Kidney (tissue), 14 donors: ENCODE results near the gene DDAH2. TPM values are rescaled to one million over a fixed set of nuclear protein-coding genes. Genes with fewer than 3 reads are reported as not detected.

Experiments
- DNase-seq, 5 donors: peaks; one replicate each; pipeline ENCODE4 v3.0.0-alpha.2; 2013 to 2020
- FAIRE-seq: peaks from 2 replicates; lab custom pipeline; 2012; peaks lifted over from hg19 to GRCh38; lab: Jason Lieb, UNC
- H3K27ac ChIP-seq, 2 donors: one replicate each; pipeline ENCODE4 v1.7.0; 2013; ENCODE audit warnings: low read depth in 2 of 2, low read length in 2 of 2, inconsistent platforms in 1 of 2
- H3K27me3 ChIP-seq: one replicate; pipeline ENCODE4 v1.7.1; 2013; ENCODE audit warnings: low read length, inconsistent platforms; ENCODE audit not compliant: control insufficient read depth, insufficient read depth
- H3K36me3 ChIP-seq, 3 donors: one replicate each; pipeline versions ENCODE4 v1.7.0 to v1.7.1; 2013; ENCODE audit warnings: low read length in 3 of 3, control low read depth in 1 of 3, inconsistent platforms in 1 of 3; ENCODE audit not compliant: insufficient read depth in 3 of 3, control insufficient read depth in 2 of 3
- H3K4me1 ChIP-seq, 3 donors: one replicate each; pipeline versions ENCODE4 v1.7.0 to v1.7.1; 2013; ENCODE audit warnings: low read length in 3 of 3, inconsistent platforms in 1 of 3, low read depth in 1 of 3; ENCODE audit not compliant: control insufficient read depth in 2 of 3, insufficient read depth in 2 of 3
- H3K4me3 ChIP-seq, 3 donors: one replicate each; pipeline versions ENCODE4 v1.7.0 to v1.8.1; 2013; ENCODE audit warnings: low read length in 3 of 3, control low read depth in 1 of 3, inconsistent platforms in 1 of 3
- H3K9ac ChIP-seq, 3 donors: one replicate each; pipeline versions ENCODE4 v1.7.0 to v1.7.1; 2013; ENCODE audit warnings: low read length in 3 of 3, control low read depth in 1 of 3, inconsistent platforms in 1 of 3
- H3K9me3 ChIP-seq, 3 donors: one replicate each; pipeline versions ENCODE4 v1.7.0 to v1.7.1; 2013; ENCODE audit warnings: low read length in 3 of 3, control low read depth in 1 of 3, inconsistent platforms in 1 of 3; ENCODE audit not compliant: control insufficient read depth in 2 of 3, insufficient read depth in 1 of 3
- CTCF ChIP-seq: IDR thresholded peaks from 3 replicates; pipeline ENCODE4 v1.5.1; 2012; ENCODE audit warnings: mild to moderate bottlenecking, moderate library complexity, borderline replicate concordance; ENCODE audit not compliant: insufficient read depth; ENCODE audit errors: extremely low read depth
- intact Hi-C: fragments of 100-400 bp; cut with DNase I; formaldehyde crosslinking; loops from one replicate; pipeline ENCODE4 v1.11.1; 2022
- polyA plus RNA-seq: library from polyadenylated mRNA; stranded (reverse); fragments of 350-450 nt; fragmentation: Illumina TruSeq; extraction: RNeasy Lipid Tissue Mini Kit (QIAGEN cat#74804); gene quantifications from one replicate; pipeline ENCODE4 v1.2.3, GENCODE V29; 2014; ENCODE audit warnings: low read depth, low replicate concordance; ENCODE audit not compliant: insufficient read depth
- total RNA-seq: library from RNA; stranded (reverse); fragmentation: NEBNext Ultra II Directional; extraction: Animal tissue kit (Norgen Biotek cat#: 25700); gene quantifications from one replicate; pipeline ENCODE4 v1.2.1, GENCODE V29; 2021
- donor health status: control.
- donor health status: control.
- donor health status: control.
- donor health status: control.
- donor health status: control.
- donor health status: DM: yes; HTN: yes; CAD: no.
- donor health status: Normal renal cell carcinoma (clear cell type).

Gene DDAH2
- total and polyA plus RNA-seq, 2 donors from 2014 or later: 98.9 to 147 TPM

GRCh38 chr6:31690231-31691077 lies 38.6 kb downstream of the DDAH2 start:
- H3K9ac ChIP-seq: no peak overlapping the region
- intact Hi-C loops: no loop called here
- no peak for FAIRE-seq
- no peaks in the 10 kb centered on the region for H3K4me1 ChIP-seq
- no peak for TF ChIP-seq CTCF
- no peaks in the 10 kb centered on the region for H3K9me3 ChIP-seq
- no peak for DNase-seq
- H3K27ac ChIP-seq: no peak overlapping the region
- H3K27me3 ChIP-seq: no peaks in the 10 kb centered on the region
- H3K36me3 ChIP-seq: peaks cover 9 to 49% (median 46%) of the 10 kb centered on the region in 3 donors
- H3K4me3 ChIP-seq: no peak overlapping the region

- no peaks in the 10 kb centered on the region for H3K27me3 ChIP-seq
- no peak for FAIRE-seq
- H3K9ac ChIP-seq: no peak overlapping the region
- intact Hi-C loops: no loop called here
- no peak overlapping the region for H3K4me3 ChIP-seq
- H3K9me3 ChIP-seq: no peaks in the 10 kb centered on the region
- no peak for TF ChIP-seq CTCF
- peaks cover 4 to 46% (median 40%) of the 10 kb centered on the region in 3 donors for H3K36me3 ChIP-seq
- DNase-seq: peak in 1 of 5 donors; percentile 17
- H3K4me1 ChIP-seq: no peaks in the 10 kb centered on the region
- H3K27ac ChIP-seq: no peak overlapping the region
Observed at GRCh38 chr6:31689249-31690110, 39.6 kb downstream of the DDAH2 start.

GRCh38 chr6:31687860-31688693 lies 41.0 kb downstream of the DDAH2 start:
- H3K4me1 ChIP-seq: peaks cover 0 to 2% (median 0%) of the 10 kb centered on the region in 3 donors
- H3K27me3 ChIP-seq: no peaks in the 10 kb centered on the region
- FAIRE-seq: no peak
- intact Hi-C loops: no loop called here
- DNase-seq: no peak
- H3K36me3 ChIP-seq: peaks cover 2 to 46% (median 40%) of the 10 kb centered on the region in 3 donors
- no peak for TF ChIP-seq CTCF
- no peak overlapping the region for H3K4me3 ChIP-seq
- H3K27ac ChIP-seq: no peak overlapping the region
- no peak overlapping the region for H3K9ac ChIP-seq
- no peaks in the 10 kb centered on the region for H3K9me3 ChIP-seq
